Anterior cingulate cortex (tissue), 58 donors: ENCODE data around the gene GALR3.

Source experiments
- DNase-seq, 58 donors: peaks; one replicate each; lab custom pipeline; 2025; lab: John Stamatoyannopoulos, UW

Gene GALR3

DNA sequence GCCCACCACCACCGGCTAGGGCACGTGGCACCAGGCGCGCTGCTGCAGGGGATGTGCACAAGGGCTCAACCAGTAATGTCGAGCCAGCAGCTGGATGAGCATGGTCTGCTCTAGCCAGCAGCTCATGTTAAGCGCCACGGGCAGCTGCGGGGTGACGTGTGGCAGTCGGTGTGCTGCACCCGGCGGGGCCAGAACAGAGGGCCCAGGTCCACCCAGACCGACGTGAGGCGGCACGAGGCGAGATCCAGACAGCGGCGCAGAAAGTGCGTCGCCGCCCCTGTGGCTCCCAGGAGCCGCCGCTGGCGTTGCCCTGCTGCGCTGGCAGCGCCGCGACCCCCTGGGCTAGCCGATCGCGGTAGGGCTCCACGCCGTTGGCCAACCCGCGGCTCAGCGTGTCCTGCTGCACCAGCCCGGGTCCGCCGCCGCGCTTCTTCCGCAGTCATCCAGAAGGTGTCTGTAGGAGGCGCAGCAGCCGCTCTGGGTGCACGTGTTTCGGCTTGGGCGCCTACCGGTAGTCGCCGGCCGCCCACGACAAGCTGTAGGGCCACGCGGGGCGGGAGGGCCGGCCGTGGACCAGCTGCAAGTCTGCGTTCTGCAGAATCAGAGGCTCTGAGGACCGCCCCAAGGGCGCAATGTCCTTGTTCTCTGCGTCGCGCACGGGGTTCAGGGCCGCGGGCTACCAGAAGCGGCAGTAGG is 4.6 kb upstream of the GALR3 start:
- DNase-seq: peak in 29 of 58 donors; percentile 5 to 55 (median 31)

DNA sequence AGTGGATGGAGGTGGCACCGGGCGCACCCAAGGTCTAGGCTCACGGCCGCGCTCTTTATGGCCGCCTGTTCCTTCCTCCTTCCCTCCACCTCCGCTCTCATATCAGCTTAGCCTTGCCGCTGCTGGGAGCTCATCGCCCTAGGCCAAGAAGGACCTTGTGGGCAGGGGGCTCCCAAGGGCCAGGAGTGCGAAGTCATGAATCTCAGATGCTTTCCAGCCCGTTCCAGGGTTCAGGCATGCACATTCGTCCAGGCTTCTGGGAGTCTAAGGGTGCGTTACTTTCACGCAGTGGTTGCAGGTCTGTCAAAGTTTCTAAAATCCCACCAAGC is 4.1 kb upstream of the GALR3 start:
- no peak for DNase-seq

DNA sequence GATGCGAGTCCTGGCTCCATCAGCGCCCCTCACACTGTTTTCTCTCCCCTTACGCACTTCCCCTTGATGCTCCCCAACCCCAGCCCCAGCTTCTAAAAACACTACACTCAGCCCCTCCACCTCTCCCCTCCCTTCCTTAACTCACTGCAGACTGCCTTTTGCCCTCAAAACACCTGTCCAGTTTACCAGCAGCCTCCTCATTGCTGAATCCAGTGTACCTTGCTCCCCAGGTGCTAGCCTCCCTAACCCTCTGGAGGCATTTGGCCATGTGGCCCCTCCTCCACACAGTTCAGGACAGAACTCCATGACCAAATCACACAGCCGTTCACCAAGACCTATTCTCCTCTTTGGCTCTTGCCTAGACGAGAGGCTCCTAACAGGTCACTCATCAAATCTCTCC is 2.8 kb upstream of the GALR3 start:
- DNase-seq: no peak

DNA sequence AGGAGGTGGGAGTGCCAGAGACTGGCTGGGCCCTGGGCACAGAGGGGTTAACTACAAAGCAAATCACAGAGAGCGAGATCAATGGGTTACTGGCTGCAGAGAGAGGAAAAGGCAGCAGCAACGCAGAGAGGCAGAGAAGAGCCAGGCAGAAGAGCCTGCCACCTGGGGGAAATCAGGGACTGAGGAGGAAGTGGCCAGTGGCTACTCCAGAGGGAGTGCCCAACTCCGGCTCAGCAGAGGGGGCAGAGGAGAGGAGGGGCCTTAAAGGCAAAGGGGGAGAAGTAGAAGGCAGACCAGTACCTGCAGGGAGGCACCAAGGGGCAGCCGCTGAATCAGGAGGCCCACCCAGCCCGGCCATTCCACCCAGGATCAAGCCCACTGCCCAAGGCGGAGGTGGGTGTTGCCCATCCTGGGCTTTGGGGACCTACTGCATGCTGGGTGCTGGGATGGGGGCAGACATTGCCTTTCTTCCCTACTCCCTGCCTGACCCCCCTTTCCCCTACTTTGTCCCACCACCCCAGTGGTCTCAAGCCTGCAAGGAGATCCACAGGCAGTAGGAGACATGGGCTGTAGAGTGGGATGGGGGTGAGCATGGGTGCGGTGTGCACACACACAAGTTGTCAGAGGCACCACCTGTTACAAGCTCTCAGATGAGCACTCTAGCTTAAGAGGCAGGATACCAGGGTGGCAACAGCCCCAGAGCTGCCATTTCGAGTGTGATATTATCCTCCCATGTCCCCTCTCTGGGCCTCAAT is 926 bp upstream of the GALR3 start:
- DNase-seq: no peak

DNA sequence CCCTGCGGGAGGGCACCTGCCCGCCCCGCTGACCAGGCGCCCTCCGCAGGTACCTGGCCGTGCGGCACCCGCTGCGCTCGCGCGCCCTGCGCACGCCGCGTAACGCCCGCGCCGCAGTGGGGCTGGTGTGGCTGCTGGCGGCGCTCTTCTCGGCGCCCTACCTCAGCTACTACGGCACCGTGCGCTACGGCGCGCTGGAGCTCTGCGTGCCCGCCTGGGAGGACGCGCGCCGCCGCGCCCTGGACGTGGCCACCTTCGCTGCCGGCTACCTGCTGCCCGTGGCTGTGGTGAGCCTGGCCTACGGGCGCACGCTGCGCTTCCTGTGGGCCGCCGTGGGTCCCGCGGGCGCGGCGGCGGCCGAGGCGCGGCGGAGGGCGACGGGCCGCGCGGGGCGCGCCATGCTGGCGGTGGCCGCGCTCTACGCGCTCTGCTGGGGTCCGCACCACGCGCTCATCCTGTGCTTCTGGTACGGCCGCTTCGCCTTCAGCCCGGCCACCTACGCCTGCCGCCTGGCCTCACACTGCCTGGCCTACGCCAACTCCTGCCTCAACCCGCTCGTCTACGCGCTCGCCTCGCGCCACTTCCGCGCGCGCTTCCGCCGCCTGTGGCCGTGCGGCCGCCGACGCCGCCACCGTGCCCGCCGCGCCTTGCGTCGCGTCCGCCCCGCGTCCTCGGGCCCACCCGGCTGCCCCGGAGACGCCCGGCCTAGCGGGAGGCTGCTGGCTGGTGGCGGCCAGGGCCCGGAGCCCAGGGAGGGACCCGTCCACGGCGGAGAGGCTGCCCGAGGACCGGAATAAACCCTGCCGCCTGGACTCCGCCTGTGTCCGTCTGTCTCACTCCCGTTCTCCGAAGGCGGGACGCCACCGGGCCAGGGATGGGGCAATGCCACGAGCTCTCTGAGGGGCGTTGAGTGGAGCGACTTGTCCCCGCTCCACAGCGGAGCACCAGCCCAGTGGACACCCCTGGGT is 1.8 kb downstream of the GALR3 start:
- DNase-seq: peak in 1 of 58 donors; percentile 23

GRCh38 chr22:37827056-37827455 is 3.9 kb downstream of the GALR3 start:
- peak in 52 of 58 donors; percentile 19 to 83 (median 60) for DNase-seq

- DNase-seq: no peak
Observed at GRCh38 chr22:37830093-37830842, 7.1 kb downstream of the GALR3 start.

DNA sequence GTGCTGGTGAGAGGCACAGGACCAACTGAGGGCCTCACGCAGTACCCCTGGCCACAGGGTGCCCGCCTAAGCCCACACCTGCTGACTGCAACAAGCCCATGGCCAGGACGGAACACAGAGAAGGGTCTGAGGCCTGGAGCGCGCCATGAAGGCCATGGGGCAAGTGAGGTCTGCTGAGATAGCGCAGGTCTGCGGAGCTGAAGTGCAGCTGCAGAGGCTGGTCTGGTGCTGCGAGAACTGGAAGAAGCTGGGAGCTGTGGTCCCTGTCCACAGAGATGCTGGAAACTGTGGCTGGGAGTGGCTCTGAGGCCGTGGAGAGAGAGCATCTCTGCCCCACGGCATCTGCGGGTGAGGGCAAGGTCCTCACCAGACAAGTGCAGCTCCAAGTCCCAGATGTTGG is 8.3 kb downstream of the GALR3 start:
- no peak for DNase-seq

DNA sequence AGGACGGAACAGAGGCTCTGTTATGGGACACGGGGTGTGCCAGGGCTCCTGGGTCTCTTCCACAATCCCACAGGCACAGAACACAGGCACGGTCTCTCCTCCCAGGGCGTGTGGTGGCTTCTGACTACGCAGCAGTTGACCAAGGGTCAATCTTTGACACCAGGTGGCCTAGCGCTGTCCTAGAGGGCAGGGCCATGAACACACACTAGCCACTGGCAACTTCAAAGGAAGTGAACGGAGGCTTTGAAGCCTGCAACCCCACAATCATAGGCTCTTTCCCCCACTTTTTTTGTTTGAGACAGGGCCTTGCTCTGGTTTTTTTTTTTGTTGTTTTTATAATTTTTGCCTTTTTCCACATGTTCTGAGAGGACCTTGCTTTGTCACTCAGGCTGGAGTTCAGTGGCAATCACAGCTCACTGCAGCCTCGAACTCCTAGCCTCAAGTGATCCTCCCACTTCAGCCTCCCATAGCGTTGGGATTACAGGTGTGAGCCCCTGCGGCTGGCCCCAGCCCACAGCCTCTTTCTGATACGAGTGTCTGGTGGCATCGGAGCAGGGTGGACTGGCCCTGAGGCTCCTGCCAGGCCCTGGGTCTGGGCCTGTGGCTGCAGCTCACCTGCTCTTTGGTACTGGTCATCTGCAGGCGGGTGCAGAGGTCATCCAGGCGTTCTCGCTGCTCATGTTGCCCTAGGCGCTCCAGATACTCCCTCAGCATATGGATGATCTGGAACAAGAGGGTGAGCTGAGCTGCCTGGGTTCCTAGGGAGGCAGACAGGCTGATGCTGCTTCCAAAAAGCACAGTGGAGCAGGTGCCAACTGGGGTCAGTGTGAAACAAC is 9.1 kb downstream of the GALR3 start:
- DNase-seq: no peak

DNA sequence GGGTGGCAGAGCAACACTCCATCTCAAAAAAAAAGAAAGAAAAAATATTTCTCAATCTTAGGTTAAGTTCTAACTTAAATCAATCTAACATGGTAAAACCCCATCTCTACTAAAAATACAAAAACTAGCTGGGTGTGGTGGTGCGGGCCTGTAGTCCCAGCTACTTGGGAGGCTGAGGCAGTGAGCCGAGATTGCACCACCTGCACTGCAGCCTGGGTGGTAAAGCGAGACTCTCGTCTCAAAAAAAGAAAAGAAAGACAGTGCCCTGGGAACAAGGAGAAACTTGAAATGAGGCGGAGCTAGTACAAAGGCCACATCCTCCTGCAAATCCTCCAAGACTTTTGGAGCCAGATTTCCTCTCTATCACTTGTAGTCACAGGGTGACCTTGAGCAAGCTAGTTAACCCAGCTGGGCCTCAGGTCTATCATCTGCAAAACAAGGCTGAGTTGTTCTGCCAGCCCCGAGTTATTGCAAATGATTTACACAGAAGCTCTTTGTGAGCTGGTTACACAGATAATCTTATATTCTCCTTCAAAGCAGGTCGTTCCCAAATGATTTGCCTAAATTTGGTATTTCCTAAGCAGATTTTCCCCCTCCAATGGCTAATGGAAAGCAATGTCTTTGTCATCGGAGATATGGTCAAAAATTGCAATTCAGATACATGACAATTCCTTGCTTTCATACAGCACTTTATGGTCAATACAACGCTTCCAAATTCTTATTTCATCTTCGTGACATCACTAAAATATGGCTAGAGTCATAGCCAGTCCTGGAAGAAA is 19.0 kb downstream of the GALR3 start:
- no peak for DNase-seq

- peak in 18 of 58 donors; percentile 47 to 72 (median 61) for DNase-seq
Observed at GRCh38 chr22:37843741-37844089, 20.5 kb downstream of the GALR3 start.

DNA sequence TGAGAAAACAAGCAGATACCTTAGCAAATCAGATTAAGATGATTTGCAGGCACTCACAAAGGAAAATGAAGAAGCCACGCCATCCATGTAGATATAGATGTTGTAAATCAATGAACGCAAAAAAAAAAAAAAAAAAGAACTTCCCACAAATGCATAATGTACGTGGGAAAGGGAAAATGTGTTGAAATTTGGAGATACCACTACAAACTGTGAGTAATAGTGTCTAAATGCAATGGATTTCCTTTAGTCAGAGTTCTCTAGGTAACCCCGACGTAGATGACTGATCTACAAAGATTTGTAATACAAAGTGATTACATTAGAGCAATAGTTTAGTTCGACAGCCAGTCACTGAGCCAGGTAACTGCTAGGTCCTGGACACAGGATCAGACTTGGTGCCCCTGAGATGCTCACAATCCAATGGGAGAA is 21.7 kb downstream of the GALR3 start:
- DNase-seq: no peak

GRCh38 chr22:37846433-37846832 is 23.3 kb downstream of the GALR3 start:
- DNase-seq: no peak

DNA sequence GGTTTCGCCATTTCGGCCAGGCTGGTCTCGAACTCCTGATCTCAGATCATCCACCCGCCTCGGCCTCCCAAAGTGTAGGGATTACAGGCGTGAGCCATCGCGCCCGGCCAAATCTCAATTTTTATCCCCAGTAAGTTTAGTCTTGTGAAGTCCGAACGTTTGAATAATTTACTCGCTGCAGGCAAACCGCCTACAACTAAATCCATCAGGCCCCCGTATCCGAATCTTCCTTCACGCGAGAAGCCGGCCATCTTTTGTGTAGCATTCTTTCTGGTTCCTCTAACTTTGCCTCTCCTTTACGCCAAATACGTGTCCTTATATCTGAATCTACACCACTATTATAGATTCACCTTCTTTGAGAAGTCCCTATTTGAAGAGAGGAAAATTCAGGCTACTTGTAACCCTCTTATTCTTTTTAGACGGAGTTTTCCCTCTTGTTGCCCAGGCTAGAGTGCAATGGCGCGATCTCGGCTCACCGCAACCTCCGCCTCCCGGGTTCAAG is 25.5 kb downstream of the GALR3 start:
- DNase-seq: no peak

GRCh38 chr22:37849089-37849751 is 26.0 kb downstream of the GALR3 start, which contains the start of gene EIF3L:
Gene EIF3L, plus strand, starts transcription at chr22:37849419. Its CDS starts 31 bp downstream, at chr22:37849450.
- peak; percentile 46 to 94 (median 88) for DNase-seq

DNA sequence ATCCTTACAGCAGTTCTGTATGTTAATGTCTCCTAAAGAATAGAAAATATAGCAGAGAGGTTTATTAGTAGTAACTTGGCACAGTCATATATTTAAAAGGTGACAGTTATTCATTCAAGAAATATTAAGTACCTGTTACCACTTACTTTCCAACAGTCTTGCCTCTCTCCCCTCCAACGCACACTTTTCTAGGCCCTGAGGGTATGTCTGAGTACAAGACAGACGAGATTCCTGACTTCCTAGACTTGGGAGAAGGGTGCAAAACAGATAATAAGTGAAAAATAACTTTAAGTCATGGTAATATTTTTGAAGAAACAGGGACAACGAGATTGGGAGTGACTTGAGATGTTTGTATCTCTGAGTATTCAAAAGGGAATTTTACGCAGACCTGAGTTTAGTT is 27.6 kb downstream of the GALR3 start:
- DNase-seq: no peak

DNA sequence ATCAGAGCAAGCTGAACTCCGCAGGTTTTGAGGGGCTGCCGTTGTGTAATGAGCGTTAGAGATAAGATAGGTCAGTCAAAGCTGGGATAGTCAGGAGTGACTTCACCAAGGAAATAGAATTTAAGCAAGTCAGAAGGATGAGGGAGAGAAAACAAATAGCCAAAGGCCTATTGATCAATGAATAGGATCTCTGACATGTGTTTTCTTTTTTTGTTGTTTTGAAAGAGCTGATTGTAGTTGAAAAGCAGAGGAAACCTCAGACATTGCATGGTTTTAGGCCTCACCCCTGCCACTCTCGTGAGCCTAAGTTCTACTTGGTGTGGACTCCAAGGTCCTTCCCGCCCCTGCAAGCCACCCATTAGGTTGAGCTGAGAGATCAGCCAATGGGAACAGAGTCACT is 29.2 kb downstream of the GALR3 start:
- DNase-seq: no peak

- peak in 1 of 58 donors; percentile 10 for DNase-seq
Observed at GRCh38 chr22:37854946-37855345, 31.8 kb downstream of the GALR3 start.
